NOMO-1 treated with dmso at 0.1 percent for 144 hours (cell line): ENCODE data around the gene DHDDS.
A peak's percentile ranks its signal among the peaks of the same experiment; 100 is the strongest.

ENCODE experiments used
- DNase-seq: peaks from one replicate; lab custom pipeline; 2025; ENCODE audit not compliant: unreplicated experiment; lab: John Stamatoyannopoulos, UW

Gene DHDDS

GRCh38 chr1:26417111-26417759, 14.9 kb upstream of the DHDDS start:
- peak; percentile 57 for DNase-seq

- DNase-seq = no peak
Measured at GRCh38 chr1:26418865-26419349, 13.2 kb upstream of the DHDDS start.

GRCh38 chr1:26419494-26419893, 12.6 kb upstream of the DHDDS start:
- no peak for DNase-seq

GRCh38 chr1:26429721-26430120, 2.4 kb upstream of the DHDDS start:
- DNase-seq = no peak

GRCh38 chr1:26432793-26433192, 672 bp downstream of the DHDDS start:
- no peak for DNase-seq

- DNase-seq = no peak
Measured at GRCh38 chr1:26434161-26434752, 2.1 kb downstream of the DHDDS start.

GRCh38 chr1:26438041-26438440, 5.9 kb downstream of the DHDDS start:
- no peak for DNase-seq

GRCh38 chr1:26440259-26440658, 8.1 kb downstream of the DHDDS start:
- DNase-seq = no peak

GRCh38 chr1:26449868-26450267, 17.7 kb downstream of the DHDDS start:
- DNase-seq = no peak

- no peak for DNase-seq
Measured at GRCh38 chr1:26450908-26451307, 18.8 kb downstream of the DHDDS start.

GRCh38 chr1:26452459-26453183, 20.5 kb downstream of the DHDDS start:
- DNase-seq = no peak

- no peak for DNase-seq
Measured at GRCh38 chr1:26459148-26459547, 27.0 kb downstream of the DHDDS start.

- DNase-seq = no peak
Measured at GRCh38 chr1:26459573-26460031, 27.5 kb downstream of the DHDDS start.

- no peak for DNase-seq
Measured at GRCh38 chr1:26468911-26469310, 36.8 kb downstream of the DHDDS start.

GRCh38 chr1:26469558-26469957, 37.4 kb downstream of the DHDDS start:
- no peak for DNase-seq

GRCh38 chr1:26470878-26471497, 38.9 kb downstream of the DHDDS start:
- peak; percentile 30 for DNase-seq

GRCh38 chr1:26471498-26472319, 39.6 kb downstream of the DHDDS start:
- peak; percentile 96 for DNase-seq

GRCh38 chr1:26472320-26472900, 40.3 kb downstream of the DHDDS start, which contains the start of gene HMGN2:
TSS of gene HMGN2 (plus strand) at chr1:26472440. CDS start at chr1:26472613, 173 bp downstream.
- DNase-seq = peak; percentile 96

GRCh38 chr1:26472901-26473845, 41.1 kb downstream of the DHDDS start:
- peak; percentile 81 for DNase-seq
